Measurements from ENCODE around the gene STH. TPM values are rescaled to one million over a fixed set of nuclear protein-coding genes. Genes with fewer than 3 reads are reported as not detected.

Gene STH
- total and polyA plus RNA-seq, 4 experiments from 2014 or later, result not detected

- H3K9me3 Mint-ChIP-seq, result no peaks in the 10 kb centered on the region
- Histone ChIP-seq H3K9me3 (ENCODE audit: control insufficient read depth in 1 of 2, low read length in 2 of 2) (no peaks in the 10 kb centered on the region), H3K27ac (ENCODE audit: low read depth, low read length) (no peak overlapping the region), H3K27me3 (ENCODE audit: insufficient read depth, low read length) (no peaks in the 10 kb centered on the region), H3K4me1 (ENCODE audit: insufficient read depth, low read length) (no peaks in the 10 kb centered on the region), H3K36me3 (ENCODE audit: insufficient read depth, low read length) (no peaks in the 10 kb centered on the region), H3K4me3 (ENCODE audit: low read length in 2 of 2) (no peak overlapping the region)
- peaks cover 2 to 6% of the 10 kb centered on the region in 2 donors for H3K27me3 Mint-ChIP-seq
- ChIA-PET CTCF (ENCODE audit: partially characterized antibody) (no interaction called here), POLR2A (ENCODE audit: partially characterized antibody) (no interaction called here)
- no peak overlapping the region for H3K4me3 Mint-ChIP-seq
- H3K27ac Mint-ChIP-seq, result peak overlapping the region in 1 of 7 donors; percentile 41
- intact Hi-C loops (cut with micrococcal nuclease), result no loop called here
- no peaks in the 10 kb centered on the region for H3K36me3 Mint-ChIP-seq
- DNase-seq, result no peak
- no peaks in the 10 kb centered on the region for H3K4me1 Mint-ChIP-seq
These were observed 36.7 kb upstream of the STH start for GRCh38 chr17:45962221-45962972.

DNA sequence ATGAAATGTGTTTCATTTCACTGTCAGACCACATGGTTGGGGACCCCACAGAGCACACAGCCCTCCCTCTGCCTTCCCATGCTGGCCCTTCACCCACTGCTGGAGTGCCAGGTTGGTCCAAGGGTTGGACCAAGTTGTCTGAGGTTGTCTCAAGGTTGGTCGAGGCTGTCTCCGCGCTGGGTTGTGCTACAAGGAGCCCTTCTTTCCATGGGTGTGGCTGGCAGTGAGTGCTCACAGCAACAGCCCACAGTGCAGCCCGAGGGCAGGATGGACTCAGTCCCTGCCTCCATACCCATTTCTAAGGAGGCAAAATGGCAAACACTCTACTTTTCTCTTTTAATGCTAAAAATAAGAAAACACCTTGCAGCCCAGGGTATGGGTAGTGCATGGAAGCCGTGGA lies 35.8 kb upstream of the STH start:
- Mint-ChIP-seq H3K4me1 (no peaks in the 10 kb centered on the region), H3K4me3 (no peak overlapping the region), H3K27ac (no peak overlapping the region), H3K9me3 (no peaks in the 10 kb centered on the region), H3K36me3 (peaks cover 0 to 2% of the 10 kb centered on the region in 2 donors), H3K27me3 (peaks cover 6 to 7% of the 10 kb centered on the region in 2 donors)
- no peak for DNase-seq
- intact Hi-C loops (cut with micrococcal nuclease), result no loop called here
- Histone ChIP-seq H3K9me3 (ENCODE audit: control insufficient read depth in 1 of 2, low read length in 2 of 2) (no peaks in the 10 kb centered on the region), H3K4me3 (ENCODE audit: low read length in 2 of 2) (no peak overlapping the region), H3K27ac (ENCODE audit: low read depth, low read length) (no peak overlapping the region), H3K36me3 (ENCODE audit: insufficient read depth, low read length) (no peaks in the 10 kb centered on the region), H3K4me1 (ENCODE audit: insufficient read depth, low read length) (no peaks in the 10 kb centered on the region), H3K27me3 (ENCODE audit: insufficient read depth, low read length) (no peaks in the 10 kb centered on the region)
- CTCF ChIA-PET (ENCODE audit: partially characterized antibody), result no interaction called here
- POLR2A ChIA-PET (ENCODE audit: partially characterized antibody), result no interaction called here

- Histone ChIP-seq H3K4me1 (ENCODE audit: insufficient read depth, low read length) (no peaks in the 10 kb centered on the region), H3K36me3 (ENCODE audit: insufficient read depth, low read length) (no peaks in the 10 kb centered on the region), H3K9me3 (ENCODE audit: control insufficient read depth in 1 of 2, low read length in 2 of 2) (no peaks in the 10 kb centered on the region), H3K4me3 (ENCODE audit: low read length in 2 of 2) (no peak overlapping the region), H3K27ac (ENCODE audit: low read depth, low read length) (no peak overlapping the region), H3K27me3 (ENCODE audit: insufficient read depth, low read length) (no peaks in the 10 kb centered on the region)
- Mint-ChIP-seq H3K9me3 (no peaks in the 10 kb centered on the region), H3K4me3 (no peak overlapping the region), H3K27ac (no peak overlapping the region), H3K4me1 (no peaks in the 10 kb centered on the region), H3K36me3 (peaks cover 0 to 2% of the 10 kb centered on the region in 2 donors), H3K27me3 (peaks cover 6 to 7% of the 10 kb centered on the region in 2 donors)
- intact Hi-C loops (cut with micrococcal nuclease), result no loop called here
- DNase-seq, result no peak
- ChIA-PET CTCF (ENCODE audit: partially characterized antibody) (no interaction called here), POLR2A (ENCODE audit: partially characterized antibody) (no interaction called here)
These were observed 35.2 kb upstream of the STH start for GRCh38 chr17:45963889-45964288.

DNA sequence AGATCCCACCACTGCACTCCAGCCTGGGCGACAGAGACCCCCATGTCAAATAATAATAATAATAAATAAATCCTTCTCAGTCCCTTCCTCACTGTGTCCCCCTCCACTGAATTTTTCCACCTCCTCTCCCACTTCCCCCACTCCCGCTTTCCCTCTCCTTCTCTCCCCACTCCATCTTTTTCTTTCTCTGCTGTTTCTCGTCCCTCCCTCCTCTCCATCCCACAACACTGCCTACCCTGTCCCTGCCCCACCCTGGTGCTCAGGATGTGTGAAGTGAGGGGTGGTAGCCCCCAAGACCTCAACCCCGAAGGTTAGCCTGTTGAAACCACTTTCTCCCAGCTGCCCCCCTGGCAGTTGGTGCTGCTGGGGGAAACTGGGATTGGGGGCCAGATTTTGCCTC lies 34.4 kb upstream of the STH start:
- H3K27ac ChIP-seq (ENCODE audit: low read depth, low read length), result no peak overlapping the region
- intact Hi-C loops (cut with micrococcal nuclease), result no loop called here
- H3K27me3 Mint-ChIP-seq, result peaks cover 8 to 9% of the 10 kb centered on the region in 2 donors
- no peaks in the 10 kb centered on the region for H3K27me3 ChIP-seq (ENCODE audit: insufficient read depth, low read length)
- H3K4me3 Mint-ChIP-seq, result no peak overlapping the region
- peaks cover 0 to 1% (median 0%) of the 10 kb centered on the region in 4 donors for H3K4me1 Mint-ChIP-seq
- H3K4me1 ChIP-seq (ENCODE audit: insufficient read depth, low read length), result no peaks in the 10 kb centered on the region
- POLR2A ChIA-PET (ENCODE audit: partially characterized antibody), result no interaction called here
- peaks cover 2% of the 10 kb centered on the region in 2 donors for H3K36me3 Mint-ChIP-seq
- no peak for DNase-seq
- CTCF ChIA-PET (ENCODE audit: partially characterized antibody), result no interaction called here
- H3K9me3 Mint-ChIP-seq, result peaks cover 0 to 2% (median 0%) of the 10 kb centered on the region in 8 donors
- H3K9me3 ChIP-seq (ENCODE audit: control insufficient read depth in 1 of 2, low read length in 2 of 2), result no peaks in the 10 kb centered on the region
- no peak overlapping the region for H3K27ac Mint-ChIP-seq
- H3K36me3 ChIP-seq (ENCODE audit: insufficient read depth, low read length), result no peaks in the 10 kb centered on the region
- no peak overlapping the region for H3K4me3 ChIP-seq (ENCODE audit: low read length in 2 of 2)

- CTCF ChIA-PET (ENCODE audit: partially characterized antibody), result no interaction called here
- peaks cover 0 to 1% (median 0%) of the 10 kb centered on the region in 4 donors for H3K4me1 Mint-ChIP-seq
- H3K36me3 ChIP-seq (ENCODE audit: insufficient read depth, low read length), result no peaks in the 10 kb centered on the region
These were observed 33.2 kb upstream of the STH start for GRCh38 chr17:45965812-45966211.

DNA sequence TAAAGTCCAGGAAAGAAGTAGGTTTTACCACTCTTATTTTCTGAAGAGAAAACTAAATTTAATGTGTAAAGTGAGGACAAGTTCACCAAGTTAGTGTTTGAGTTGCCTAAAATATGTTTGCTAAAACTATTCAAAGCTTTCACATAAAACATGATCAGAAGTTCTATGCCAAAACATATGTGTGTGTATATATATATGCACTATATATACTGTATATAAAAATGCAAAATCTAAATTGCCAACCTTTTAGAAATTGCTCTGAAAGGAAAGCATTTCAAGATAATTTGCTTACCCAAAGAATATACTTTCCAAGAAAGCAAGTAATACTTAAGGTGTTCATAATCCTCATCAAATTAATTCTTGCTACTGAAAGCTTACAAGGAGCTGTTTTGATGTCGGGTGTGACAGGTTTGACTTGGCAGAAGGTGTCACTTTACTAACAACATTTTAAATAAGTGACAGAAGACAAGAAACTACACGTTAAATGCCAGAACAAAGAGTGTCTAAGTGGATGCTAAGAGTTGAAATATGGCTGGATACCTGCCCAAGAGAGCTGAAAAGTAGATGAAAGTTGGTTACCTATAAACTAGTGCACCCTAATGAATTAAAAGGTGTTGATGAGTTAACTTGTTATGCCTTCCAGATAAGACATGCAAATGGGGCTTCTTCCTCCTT lies 32.3 kb upstream of the STH start:
- H3K4me3 Mint-ChIP-seq, result no peak overlapping the region
- intact Hi-C loops (cut with micrococcal nuclease), result no loop called here
- Histone ChIP-seq H3K4me1 (ENCODE audit: insufficient read depth, low read length) (no peaks in the 10 kb centered on the region), H3K4me3 (ENCODE audit: low read length in 2 of 2) (no peak overlapping the region), H3K9me3 (ENCODE audit: control insufficient read depth in 1 of 2, low read length in 2 of 2) (no peaks in the 10 kb centered on the region), H3K27me3 (ENCODE audit: insufficient read depth, low read length) (no peaks in the 10 kb centered on the region), H3K36me3 (ENCODE audit: insufficient read depth, low read length) (no peaks in the 10 kb centered on the region), H3K27ac (ENCODE audit: low read depth, low read length) (no peak overlapping the region)
- peaks cover 0 to 5% (median 0%) of the 10 kb centered on the region in 8 donors for H3K9me3 Mint-ChIP-seq
- peaks cover 2 to 4% of the 10 kb centered on the region in 2 donors for H3K36me3 Mint-ChIP-seq
- peaks cover 0 to 1% (median 0%) of the 10 kb centered on the region in 4 donors for H3K4me1 Mint-ChIP-seq
- DNase-seq, result no peak
- ChIA-PET CTCF (ENCODE audit: partially characterized antibody) (no interaction called here), POLR2A (ENCODE audit: partially characterized antibody) (no interaction called here)
- H3K27ac Mint-ChIP-seq, result no peak overlapping the region
- peaks cover 12 to 13% of the 10 kb centered on the region in 2 donors for H3K27me3 Mint-ChIP-seq

More at GRCh38 chr17:45965812-45966211, 33.2 kb upstream of the STH start:
- intact Hi-C loops (cut with micrococcal nuclease), result no loop called here
- Histone ChIP-seq H3K4me1 (ENCODE audit: insufficient read depth, low read length) (no peaks in the 10 kb centered on the region), H3K9me3 (ENCODE audit: control insufficient read depth in 1 of 2, low read length in 2 of 2) (no peaks in the 10 kb centered on the region), H3K27ac (ENCODE audit: low read depth, low read length) (no peak overlapping the region), H3K4me3 (ENCODE audit: low read length in 2 of 2) (no peak overlapping the region), H3K27me3 (ENCODE audit: insufficient read depth, low read length) (no peaks in the 10 kb centered on the region)
- Mint-ChIP-seq H3K27me3 (peaks cover 12 to 13% of the 10 kb centered on the region in 2 donors), H3K4me3 (no peak overlapping the region), H3K27ac (no peak overlapping the region), H3K36me3 (peaks cover 2 to 4% of the 10 kb centered on the region in 2 donors), H3K9me3 (peaks cover 0 to 5% (median 0%) of the 10 kb centered on the region in 8 donors)
- no peak for DNase-seq
- POLR2A ChIA-PET (ENCODE audit: partially characterized antibody), result no interaction called here

DNA sequence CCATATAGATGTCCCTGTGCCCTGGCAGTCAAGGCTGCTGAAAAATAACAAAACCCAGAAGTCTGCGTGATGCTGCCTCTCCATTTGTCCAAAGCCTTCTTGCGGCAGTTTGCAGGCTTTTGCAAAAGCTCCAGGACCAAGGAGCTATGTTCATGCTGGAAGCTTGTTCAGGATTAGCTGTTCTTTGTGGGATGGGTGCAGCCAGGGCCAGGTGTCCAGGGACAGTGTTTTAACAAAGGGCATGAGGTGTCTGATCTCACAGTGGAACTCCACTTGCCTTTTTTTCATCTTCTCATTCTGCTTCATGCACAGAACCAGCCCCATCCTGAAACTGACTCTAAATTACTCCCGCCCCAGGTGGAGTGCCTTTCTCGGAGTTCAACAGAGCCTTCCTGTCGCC lies 31.7 kb upstream of the STH start:
- Mint-ChIP-seq H3K4me1 (peaks cover 0 to 1% (median 0%) of the 10 kb centered on the region in 4 donors), H3K4me3 (no peak overlapping the region), H3K9me3 (peaks cover 0 to 7% (median 0%) of the 10 kb centered on the region in 8 donors), H3K36me3 (peaks cover 2 to 4% of the 10 kb centered on the region in 2 donors), H3K27ac (no peak overlapping the region), H3K27me3 (peaks cover 12 to 13% of the 10 kb centered on the region in 2 donors)
- H3K9me3 ChIP-seq (ENCODE audit: control insufficient read depth in 1 of 2, low read length in 2 of 2), result no peaks in the 10 kb centered on the region
- H3K36me3 ChIP-seq (ENCODE audit: insufficient read depth, low read length), result no peaks in the 10 kb centered on the region
- no peak overlapping the region for H3K27ac ChIP-seq (ENCODE audit: low read depth, low read length)
- no peaks in the 10 kb centered on the region for H3K4me1 ChIP-seq (ENCODE audit: insufficient read depth, low read length)
- H3K27me3 ChIP-seq (ENCODE audit: insufficient read depth, low read length), result no peaks in the 10 kb centered on the region
- POLR2A ChIA-PET (ENCODE audit: partially characterized antibody), result no interaction called here
- intact Hi-C loops (cut with micrococcal nuclease), result no loop called here
- CTCF ChIA-PET (ENCODE audit: partially characterized antibody), result no interaction called here
- no peak overlapping the region for H3K4me3 ChIP-seq (ENCODE audit: low read length in 2 of 2)
- no peak for DNase-seq
